HK-2 (cell line): ENCODE data around the gene KCNS1.
"Not testable (repeated sequence)": the region's sequence is repeated elsewhere in the genome, so short reads cannot be mapped to it uniquely, and the experiment has no call there.

Experiments used
- DNase-seq: peaks from one replicate; pipeline ENCODE4 v3.0.0-alpha.2; 2018; ENCODE audit not compliant: unreplicated experiment

KCNS1 gene, protein sequence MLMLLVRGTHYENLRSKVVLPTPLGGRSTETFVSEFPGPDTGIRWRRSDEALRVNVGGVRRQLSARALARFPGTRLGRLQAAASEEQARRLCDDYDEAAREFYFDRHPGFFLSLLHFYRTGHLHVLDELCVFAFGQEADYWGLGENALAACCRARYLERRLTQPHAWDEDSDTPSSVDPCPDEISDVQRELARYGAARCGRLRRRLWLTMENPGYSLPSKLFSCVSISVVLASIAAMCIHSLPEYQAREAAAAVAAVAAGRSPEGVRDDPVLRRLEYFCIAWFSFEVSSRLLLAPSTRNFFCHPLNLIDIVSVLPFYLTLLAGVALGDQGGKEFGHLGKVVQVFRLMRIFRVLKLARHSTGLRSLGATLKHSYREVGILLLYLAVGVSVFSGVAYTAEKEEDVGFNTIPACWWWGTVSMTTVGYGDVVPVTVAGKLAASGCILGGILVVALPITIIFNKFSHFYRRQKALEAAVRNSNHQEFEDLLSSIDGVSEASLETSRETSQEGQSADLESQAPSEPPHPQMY

GRCh38 chr20:45100563-45101245 is at the start of gene KCNS1:
KCNS1 (minus strand) TSS chr20:45101127; CDS start chr20:45099236, 1,891 bp downstream.
- DNase-seq, result no peak

DNA sequence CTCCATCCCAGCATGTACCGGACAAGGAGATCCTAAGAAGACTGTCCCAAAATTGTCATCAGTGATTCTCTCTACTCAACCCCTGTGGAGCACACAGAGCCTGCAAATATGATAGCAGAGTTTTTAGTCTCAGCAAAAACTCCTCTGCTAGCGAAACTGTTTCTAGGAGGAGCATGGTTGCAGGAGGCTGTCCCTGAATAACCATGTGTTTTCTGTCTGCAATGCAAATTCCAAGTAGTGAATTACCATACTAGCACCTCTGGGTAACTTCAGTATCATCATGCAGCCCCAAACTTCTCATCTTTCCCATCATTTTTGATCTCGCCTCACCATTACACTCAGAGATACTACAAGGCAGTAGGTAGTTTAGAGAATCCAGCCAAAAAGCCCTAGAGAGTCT is 48.1 kb upstream of the KCNS1 start:
- DNase-seq, result no peak

- no peak for DNase-seq
Measured at GRCh38 chr20:45140836-45141235, 39.9 kb upstream of the KCNS1 start.

DNA sequence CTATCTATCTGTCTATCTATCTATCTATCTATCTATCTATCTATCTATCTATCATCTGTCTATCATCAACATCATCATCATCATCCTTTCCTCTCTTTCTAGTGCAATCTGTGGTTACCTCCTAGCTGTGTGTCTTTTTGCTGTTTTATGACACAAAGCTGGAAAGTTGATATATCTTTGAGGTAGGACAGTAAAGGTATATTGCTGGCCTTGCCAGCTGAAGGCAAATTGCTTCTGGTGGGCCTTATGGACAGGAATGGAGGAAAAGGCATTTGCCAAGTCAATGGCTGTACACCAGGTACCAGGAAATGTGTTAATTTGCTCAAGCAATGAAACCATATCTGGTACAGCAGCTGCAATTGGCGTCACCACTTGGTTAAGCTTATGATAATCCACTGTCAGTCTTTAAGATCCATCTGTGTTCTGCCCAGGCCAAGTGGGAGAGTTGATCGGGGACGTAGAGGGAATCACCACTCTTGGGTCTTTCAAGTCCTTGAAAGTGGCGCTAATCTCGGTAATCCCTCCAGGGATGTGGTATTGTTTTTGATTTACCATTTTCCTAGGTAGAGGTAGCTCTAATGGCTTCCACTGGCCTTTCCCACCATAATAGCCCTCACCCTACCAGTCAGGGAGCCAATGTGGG is 38.9 kb upstream of the KCNS1 start:
- not testable (repeated sequence) for DNase-seq

DNA sequence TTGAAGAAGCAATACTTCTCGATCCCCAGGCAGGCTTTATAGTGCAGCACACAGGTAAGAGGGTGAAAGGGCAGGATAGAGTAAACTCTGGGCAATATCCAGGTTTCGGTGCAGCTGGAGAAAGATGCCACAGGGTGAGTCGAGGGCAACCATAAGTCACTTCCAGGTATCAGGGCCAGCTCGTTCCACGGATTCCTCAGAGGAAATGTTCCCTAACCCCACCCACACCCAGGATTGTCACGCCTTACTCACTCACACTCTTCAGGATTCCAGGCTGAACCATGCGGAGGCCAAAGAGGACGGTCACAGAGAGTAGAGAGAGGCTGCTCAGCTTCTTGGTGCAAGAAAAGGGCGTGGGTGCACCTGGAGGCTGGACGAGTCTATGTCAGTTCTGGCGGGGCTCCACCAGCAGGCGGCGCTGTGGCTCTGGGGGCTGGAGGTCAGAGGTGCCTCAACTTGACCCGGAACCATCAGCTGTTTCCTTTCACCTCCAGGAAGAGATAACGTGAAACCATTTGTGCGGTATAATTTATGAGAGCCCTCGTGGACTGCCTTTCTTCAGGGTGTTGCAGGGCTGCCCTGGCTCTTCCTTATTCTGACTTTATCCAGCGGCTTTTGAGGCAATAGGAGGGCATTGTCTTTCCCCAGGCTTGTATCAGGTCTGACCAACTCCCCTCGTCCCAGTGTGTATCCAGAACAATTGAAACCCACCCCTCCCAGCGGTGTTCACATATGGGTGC is 37.8 kb upstream of the KCNS1 start:
- peak; percentile 65 for DNase-seq

DNA sequence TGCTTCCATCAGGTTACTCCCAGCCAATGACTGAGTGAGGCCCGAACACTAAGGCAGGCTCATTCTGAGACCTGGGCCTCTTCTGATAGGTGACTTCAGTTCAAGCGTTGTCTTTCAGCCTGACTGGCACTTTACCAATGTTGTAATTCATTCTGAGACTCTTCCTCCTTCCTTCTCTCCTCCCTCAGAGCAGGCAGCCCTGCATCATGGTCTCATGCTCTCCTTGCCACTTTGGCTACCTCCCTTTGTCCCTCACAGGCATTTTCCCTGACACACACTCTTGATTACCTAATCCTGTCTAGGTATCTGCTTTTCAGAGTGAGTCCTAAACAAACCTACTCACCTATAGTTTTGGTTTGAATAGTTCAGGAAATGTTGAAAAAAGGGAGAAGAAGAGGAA is 36.0 kb upstream of the KCNS1 start:
- DNase-seq, result no peak

GRCh38 chr20:45128099-45128498 is 27.2 kb upstream of the KCNS1 start:
- DNase-seq, result no peak

DNA sequence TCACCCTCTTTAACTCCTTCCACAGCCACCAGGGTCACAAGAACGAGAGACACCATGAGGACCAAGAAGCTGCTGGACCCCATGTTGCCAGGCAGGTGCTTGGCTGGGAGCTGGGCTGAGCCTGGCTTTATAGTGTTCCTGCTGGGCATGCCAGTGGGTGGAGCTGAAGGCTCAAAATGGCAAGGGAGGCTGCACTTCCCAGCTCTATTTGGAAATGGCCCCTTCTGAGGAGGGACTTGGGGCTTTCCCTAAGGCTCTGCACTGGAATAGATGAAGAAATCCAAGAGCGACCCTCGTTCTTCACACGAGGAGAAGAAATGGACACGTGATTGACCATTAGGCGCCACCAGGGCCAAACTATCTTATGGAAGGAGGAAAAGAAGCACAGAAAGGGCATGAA is 23.4 kb upstream of the KCNS1 start, which contains the start of gene WFDC12:
Gene WFDC12 (minus strand): TSS at position 101 of the 400 bp plus-strand sequence. CDS start 18 bp downstream, at position 83.
- DNase-seq, result no peak

DNA sequence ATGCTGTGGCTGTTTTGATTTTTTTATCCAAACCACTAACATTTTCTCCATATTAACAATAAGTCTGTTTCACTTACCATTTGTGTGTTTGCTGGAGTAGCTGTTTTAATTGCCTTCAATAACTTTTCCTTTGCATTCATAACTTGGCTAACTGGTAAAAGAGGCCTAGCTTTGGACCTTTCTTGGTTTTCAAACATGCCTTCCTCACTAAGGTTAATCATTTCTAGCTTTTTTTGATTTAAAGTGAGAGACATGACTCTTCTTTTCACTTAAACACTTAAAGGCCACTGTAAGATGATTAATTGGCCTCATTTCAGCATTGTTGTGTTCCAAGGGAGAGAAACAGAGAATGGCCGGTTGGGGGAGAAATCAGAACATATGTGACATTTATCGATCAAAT is 20.5 kb upstream of the KCNS1 start:
- DNase-seq, result no peak

GRCh38 chr20:45119556-45120266 is 18.8 kb upstream of the KCNS1 start:
- DNase-seq, result no peak

DNA sequence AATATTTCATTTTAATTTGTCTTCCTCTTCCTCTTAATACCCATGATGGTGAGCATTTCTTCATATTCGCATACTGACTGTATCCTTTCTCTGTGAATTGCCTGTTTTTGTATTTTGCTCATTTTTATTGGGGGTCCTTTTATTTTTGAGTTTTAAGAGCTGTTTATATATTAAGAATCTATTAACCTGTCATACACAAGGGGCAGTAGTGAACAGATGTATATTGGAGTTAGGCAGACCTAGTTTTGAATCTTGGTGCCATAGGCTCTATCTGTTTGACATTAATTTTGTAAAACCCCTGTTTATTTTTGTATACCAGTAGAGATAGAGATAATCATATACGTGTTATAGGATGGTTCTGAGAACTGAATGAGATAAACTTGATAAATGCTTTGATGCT is 17.1 kb upstream of the KCNS1 start:
- DNase-seq, result no peak

DNA sequence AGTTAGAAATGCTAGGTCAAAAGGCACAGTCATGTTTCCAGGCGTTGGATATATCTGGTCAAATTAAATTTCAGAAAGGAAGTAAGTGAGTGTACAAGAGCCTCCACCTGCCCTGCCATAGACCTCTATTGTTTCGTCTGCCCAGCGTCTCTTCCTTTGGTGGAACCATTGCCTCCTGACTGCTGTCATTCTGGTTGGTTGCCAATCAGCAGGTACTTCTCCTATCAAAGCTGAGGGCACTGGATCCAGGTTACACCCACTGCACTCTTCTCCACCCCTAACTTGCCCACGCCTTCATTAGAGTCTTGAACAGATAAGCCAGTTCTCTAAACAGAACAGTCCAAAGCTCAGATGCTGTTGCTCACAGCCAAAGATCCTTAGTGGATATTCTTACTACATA is 16.7 kb upstream of the KCNS1 start:
- DNase-seq, result no peak

- no peak for DNase-seq
Measured at GRCh38 chr20:45115829-45116228, 14.9 kb upstream of the KCNS1 start.

DNA sequence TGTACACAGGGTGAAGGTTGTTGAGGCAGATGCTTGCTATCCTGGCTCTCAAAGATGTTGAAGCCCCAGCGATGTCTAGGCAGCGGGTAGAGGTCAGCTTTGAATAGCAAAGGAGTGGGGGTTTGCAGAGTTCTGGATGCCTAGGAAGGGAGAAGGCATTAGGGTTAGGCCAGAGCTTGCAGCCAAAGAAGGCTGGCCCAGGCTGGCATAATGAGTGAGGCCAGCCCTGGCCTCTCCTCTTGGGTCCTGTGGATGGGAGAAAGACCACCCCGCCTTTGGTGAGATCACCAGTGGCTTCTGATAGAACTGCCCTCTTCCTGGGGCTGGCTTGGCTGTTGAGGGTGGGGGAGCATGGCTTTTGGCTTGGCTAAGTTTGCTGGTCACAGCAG is 14.5 kb upstream of the KCNS1 start:
- no peak for DNase-seq

DNA sequence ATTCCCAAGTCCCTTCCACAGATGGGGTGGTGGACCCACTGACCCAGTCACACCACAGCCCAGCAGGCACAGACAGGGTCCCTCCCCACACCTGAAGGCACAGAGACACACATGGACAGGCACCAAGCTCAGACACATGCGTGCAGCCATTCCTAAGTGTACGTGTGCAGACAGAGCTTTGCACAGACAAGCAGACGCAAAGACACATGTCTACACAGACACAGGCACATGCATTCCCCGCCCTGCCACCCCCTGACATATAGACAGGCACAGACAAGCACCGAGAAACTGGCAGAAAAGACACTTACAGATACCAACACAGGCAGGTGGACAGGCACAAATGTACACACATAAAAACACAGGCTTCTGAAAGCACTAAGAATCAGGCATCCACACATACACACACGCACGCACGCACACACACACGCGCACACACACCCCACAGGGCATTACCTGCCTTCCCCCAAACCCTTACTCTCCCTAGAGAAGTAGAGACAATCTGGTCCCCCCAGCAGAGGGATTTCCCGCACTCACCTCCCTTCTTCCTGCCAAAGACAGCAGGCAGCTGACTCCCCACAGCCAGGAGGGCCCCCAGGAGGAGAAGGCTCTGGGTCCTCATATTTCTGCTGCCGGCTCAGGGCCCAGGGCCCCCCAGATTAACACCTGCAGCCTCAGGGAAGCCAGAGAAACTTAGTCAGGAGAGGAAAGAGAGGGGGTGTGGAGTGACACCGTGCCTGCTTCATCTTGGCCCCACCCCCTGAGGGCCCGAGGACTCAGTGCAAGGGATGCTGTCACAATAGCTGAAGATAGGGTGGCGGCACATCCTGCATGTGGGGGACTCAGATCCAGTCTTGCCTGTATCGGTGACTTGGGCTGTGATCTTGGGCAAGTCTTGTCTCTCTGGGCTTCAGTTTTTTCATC is 13.8 kb upstream of the KCNS1 start, which contains the start of gene WFDC5:
Gene WFDC5 (minus strand): TSS at position 710 of the 921 bp plus-strand sequence. CDS start 91 bp downstream, at position 619.
- DNase-seq, result no peak

DNA sequence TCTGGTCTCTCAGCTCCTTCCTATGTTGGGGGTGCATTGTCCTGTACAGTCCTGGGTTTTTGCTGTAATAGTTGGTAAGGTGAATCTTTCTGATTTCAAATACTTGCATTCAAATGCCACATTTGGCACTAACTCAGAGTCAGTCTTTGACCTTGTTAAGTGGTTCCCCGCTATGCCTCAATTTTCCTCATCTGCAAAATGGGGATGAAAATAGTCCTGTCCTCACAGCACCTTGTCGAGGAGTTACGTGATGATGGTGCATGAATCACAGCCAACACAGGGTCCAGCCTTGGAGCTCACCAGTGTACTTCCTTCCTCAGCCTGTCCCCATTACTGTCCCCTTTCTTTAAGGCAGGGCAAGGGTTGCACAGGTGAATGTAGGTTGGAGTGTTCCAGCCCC is 12.9 kb upstream of the KCNS1 start:
- DNase-seq, result no peak

- no peak for DNase-seq
Measured at GRCh38 chr20:45112754-45113153, 11.8 kb upstream of the KCNS1 start.

- DNase-seq, result no peak
Measured at GRCh38 chr20:45111799-45112471, 11.0 kb upstream of the KCNS1 start.

DNA sequence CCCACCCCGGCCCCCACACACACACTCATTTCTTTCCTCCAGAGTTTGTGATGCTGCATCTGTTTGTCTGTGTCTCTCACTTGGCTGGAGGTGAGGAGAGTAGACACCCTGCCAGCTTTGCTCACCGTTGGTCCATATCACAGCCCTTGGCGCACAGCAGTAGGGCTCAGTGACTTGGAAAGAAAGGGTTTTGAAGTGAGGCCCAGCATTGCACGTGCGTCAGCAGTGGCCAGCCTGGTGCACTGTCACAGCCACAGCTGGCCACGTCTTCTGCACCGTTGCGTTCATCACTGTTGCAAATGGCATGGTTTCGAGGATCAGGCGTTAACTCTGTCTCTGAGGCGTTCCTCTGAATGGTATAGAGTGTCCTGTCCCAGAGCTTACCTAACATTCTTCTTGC is 10.4 kb upstream of the KCNS1 start:
- no peak for DNase-seq
